GM12874 (cell line): ENCODE results near the gene ADGRA3.

Experiments used
- TF ChIP-seq, protein P1 (sequence below): IDR thresholded peaks from 2 replicates; pipeline ENCODE4 v1.5.1; 2011; ENCODE audit warnings: low read depth, mild to moderate bottlenecking, control low read depth, low read length, moderate library complexity; ENCODE audit not compliant: insufficient read depth

Gene ADGRA3

DNA sequence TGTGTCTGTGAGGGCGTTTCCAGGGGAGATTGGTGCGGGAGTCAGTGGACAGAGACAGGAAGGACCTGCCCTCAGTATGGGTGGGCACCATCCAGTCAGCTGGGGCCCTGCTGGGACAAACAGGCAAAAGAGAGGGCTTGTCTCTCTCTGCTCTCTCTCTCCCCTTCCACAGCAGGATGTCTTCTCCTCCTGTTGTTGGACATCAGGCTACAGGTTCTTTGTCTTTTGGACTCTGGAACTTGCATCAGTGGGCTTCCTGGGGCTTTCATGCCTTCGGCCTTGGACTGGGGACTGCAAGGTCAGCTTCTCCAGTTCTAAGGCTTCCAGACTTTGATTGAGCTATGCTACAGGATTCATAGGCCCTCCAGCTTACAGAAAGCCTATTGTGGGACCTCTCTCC, 59.6 kb downstream of the ADGRA3 start:
- TF ChIP-seq, protein P1, sequence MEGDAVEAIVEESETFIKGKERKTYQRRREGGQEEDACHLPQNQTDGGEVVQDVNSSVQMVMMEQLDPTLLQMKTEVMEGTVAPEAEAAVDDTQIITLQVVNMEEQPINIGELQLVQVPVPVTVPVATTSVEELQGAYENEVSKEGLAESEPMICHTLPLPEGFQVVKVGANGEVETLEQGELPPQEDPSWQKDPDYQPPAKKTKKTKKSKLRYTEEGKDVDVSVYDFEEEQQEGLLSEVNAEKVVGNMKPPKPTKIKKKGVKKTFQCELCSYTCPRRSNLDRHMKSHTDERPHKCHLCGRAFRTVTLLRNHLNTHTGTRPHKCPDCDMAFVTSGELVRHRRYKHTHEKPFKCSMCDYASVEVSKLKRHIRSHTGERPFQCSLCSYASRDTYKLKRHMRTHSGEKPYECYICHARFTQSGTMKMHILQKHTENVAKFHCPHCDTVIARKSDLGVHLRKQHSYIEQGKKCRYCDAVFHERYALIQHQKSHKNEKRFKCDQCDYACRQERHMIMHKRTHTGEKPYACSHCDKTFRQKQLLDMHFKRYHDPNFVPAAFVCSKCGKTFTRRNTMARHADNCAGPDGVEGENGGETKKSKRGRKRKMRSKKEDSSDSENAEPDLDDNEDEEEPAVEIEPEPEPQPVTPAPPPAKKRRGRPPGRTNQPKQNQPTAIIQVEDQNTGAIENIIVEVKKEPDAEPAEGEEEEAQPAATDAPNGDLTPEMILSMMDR = no peak

DNA sequence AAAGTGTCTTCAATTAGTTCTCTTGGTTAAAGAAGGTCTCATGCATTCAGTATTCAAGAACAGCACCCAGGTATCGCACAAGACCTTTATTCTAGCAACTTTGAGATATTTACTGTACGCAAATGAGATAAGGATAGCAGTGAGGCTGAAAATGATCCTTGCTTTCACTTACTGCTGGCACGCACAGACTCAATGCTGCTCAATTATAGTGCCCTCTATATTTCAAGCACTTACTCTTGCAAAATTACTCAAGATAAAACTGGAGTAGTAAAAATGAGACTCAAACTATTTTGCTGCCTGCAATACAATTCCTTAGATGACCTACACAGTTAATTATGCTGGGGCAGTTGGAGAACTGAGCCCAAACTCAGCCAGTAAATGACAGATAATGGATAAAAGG, 60.9 kb downstream of the ADGRA3 start:
- TF ChIP-seq, protein P1 = no peak

DNA sequence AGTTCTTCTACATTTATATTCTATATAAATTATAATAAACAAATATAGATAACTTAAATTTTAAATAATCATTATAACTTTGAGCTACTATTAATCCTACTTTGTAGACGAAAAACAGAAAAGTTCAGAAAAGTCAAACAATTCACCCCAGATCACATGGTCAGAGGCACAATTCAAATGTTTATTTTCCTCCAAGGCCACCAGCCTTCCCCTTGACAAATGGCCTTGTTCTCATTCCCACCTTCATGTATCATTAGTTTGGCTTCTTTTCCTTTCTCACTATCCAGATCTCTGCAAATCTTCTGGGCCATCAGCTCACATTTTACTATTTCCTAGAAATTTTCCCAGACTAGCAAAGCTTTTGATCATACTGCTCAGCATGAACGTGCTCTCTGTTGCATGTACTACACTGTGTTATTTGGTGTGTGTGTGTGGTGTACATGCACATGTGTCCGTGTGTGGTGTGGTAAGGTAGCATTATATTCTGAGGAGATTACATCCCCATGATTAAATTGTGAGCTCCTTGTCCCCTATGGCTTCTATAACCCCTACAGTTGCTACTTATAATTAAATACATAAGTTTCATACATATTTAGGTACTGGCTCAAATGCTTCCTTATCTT, 61.5 kb downstream of the ADGRA3 start:
- TF ChIP-seq, protein P1 = no peak

DNA sequence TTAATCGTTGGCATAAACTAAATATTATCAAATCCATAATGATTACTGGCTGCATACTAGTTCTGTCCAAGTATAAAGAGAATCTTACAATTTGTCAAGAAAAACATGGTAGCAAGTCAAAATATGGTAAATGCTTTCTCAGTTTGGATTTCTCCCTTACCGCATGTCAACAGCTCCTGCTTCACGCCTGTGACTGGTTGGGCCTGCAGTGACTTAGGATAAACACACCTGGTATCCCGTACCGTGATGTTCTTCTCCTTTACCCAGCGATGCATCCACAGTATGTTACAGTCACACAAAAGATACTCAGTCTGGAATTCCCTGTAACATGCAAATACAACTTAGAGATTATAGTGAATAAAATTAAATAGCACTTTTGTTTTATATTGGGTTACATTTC, 71.1 kb downstream of the ADGRA3 start:
- TF ChIP-seq, protein P1 = no peak

DNA sequence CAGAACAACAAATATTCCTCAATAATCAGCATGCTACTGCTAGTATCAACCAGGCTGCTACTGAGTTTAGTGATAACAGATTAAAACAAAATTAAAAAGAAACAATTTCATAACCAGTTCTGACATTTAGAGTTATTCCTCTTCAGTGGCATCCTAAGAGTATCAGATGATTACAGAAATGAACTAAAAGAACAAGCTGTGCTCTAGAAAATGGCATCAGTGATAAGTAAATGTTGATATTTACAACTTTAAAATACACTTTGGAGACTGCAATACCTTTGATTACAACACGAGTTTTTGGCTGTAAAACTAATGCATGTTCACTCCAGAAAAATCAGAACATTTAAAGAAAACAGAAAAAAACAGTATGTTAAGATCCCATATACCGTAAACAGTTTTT, 72.9 kb downstream of the ADGRA3 start:
- TF ChIP-seq, protein P1 = no peak

DNA sequence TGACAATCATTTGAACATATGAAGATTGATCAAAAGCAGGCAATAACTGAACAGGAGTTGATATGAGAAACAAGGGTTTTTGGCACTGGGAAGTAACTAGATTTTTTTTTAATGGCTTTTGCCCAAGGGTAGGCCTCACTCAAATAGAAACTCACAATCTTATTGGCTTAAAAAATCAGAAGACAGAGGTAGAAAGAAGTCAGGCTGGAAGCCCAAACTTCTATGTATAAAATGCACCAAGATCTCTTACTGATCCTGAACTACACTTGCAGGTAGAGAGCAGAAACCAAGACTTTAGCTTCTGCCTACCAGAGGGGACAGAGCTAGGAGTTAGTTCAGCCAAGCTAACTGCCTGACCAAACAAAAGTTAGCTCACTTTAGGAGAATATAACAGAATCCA, 74.9 kb downstream of the ADGRA3 start:
- TF ChIP-seq, protein P1 = no peak

DNA sequence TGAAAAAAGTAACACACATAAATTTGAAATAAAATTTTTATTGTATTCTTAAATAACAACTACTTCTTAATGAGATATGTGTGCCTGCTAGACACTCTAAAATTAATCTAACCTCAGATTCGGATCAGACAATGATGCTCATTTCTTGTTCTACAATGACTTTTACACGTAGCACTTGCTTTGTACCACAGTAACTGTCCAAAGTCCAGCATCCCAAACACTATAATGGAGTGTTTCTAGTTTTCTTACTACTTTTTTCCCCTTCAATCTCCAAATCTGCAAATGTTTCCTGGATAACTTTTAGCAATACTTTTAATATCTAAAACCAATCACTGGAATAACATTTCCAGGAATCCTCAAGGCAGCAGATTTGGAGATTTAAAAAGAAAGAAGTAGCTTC, 75.9 kb downstream of the ADGRA3 start:
- TF ChIP-seq, protein P1 = no peak
